ENCODE measurements around the gene MRPL55.
"Not testable (repeated sequence)": the region's sequence is repeated elsewhere in the genome, so short reads cannot be mapped to it uniquely, and the experiment has no call there.

MRPL55 gene

DNA sequence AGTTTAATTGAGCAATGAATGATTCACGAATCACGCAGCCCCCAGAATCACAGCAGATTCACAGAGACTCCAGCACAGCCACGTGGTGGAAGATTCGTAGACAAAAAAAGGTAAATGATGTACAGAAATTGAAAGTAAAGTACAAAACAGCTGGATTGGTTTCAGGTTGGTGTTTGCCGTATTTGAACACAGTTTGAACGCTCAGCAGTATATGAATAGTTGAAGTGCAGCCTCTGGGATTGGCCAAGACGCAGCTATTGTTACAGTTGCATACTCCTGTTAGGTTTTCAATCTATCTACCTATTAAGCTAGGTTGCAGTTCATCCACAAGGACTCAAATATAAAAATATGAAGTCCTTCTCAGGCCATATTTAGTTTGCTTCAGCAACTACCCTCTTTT is 3.1 kb upstream of the MRPL55 start:
- Histone ChIP-seq H3K9me3 (ENCODE audit: control insufficient read depth, low read depth, low read length) (no peaks in the 10 kb centered on the region), H3K9ac (ENCODE audit: low read length) (no peak overlapping the region), H3K4me3 (ENCODE audit: low read length) (no peak overlapping the region), H3K4me1 (ENCODE audit: control insufficient read depth, low read depth, low read length) (no peaks in the 10 kb centered on the region), H3K27ac (ENCODE audit: low read length) (no peak overlapping the region), H3K27me3 (ENCODE audit: control insufficient read depth, insufficient read depth, low read length) (peaks cover 8% of the 10 kb centered on the region), H3K36me3 (ENCODE audit: control insufficient read depth, low read depth, low read length) (peaks cover 3% of the 10 kb centered on the region)

DNA sequence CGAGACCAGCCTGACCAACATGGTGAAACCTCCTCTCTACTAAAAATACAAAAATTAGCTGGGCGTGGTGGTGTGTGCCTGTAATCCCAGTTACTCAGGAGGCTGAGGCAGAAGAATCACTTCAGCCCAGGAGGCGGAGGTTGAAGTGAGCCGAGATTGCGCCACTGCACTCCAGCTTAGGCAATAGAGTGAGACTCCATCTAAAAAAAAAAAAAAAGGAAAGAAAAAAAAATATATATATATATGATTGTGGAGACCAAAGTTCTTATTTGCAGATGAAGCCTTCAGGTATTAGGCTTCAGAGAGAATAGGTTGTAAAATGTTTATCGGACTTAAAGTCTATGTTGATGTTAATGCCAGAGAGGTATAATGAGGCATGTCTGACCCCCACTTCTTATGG is 2.2 kb upstream of the MRPL55 start:
- not testable (repeated sequence) for H3K27ac ChIP-seq (ENCODE audit: low read length); H3K9ac ChIP-seq (ENCODE audit: low read length); H3K9me3 ChIP-seq (ENCODE audit: control insufficient read depth, low read depth, low read length); H3K4me3 ChIP-seq (ENCODE audit: low read length); H3K27me3 ChIP-seq (ENCODE audit: control insufficient read depth, insufficient read depth, low read length); H3K4me1 ChIP-seq (ENCODE audit: control insufficient read depth, low read depth, low read length)
- peaks cover 12% of the 10 kb centered on the region for H3K36me3 ChIP-seq (ENCODE audit: control insufficient read depth, low read depth, low read length)

DNA sequence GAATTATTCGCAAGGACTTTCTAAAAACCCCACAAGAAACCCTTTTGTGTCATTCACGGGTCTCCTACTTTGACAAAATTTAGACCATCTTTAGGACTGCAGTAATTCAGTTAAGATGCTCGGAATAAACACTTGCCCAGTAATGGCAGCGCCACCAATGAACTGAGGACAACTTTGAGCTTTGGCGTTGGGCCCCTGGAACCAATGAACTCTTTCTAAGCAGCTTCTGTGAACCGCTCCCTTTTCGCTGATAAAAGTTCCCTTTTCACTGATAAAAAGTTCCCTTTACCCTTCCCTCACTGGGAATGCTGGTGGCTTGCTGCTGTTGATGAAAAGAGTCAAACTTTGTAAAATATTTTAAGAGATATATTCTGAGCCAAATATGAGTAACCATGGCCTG is 1.5 kb upstream of the MRPL55 start:
- peaks cover 8% of the 10 kb centered on the region for H3K27me3 ChIP-seq (ENCODE audit: control insufficient read depth, insufficient read depth, low read length)
- H3K9me3 ChIP-seq (ENCODE audit: control insufficient read depth, low read depth, low read length) = no peaks in the 10 kb centered on the region
- no peak overlapping the region for H3K9ac ChIP-seq (ENCODE audit: low read length)
- H3K4me3 ChIP-seq (ENCODE audit: low read length) = no peak overlapping the region
- H3K36me3 ChIP-seq (ENCODE audit: control insufficient read depth, low read depth, low read length) = peaks cover 19% of the 10 kb centered on the region
- H3K27ac ChIP-seq (ENCODE audit: low read length) = no peak overlapping the region
- H3K4me1 ChIP-seq (ENCODE audit: control insufficient read depth, low read depth, low read length) = no peaks in the 10 kb centered on the region

DNA sequence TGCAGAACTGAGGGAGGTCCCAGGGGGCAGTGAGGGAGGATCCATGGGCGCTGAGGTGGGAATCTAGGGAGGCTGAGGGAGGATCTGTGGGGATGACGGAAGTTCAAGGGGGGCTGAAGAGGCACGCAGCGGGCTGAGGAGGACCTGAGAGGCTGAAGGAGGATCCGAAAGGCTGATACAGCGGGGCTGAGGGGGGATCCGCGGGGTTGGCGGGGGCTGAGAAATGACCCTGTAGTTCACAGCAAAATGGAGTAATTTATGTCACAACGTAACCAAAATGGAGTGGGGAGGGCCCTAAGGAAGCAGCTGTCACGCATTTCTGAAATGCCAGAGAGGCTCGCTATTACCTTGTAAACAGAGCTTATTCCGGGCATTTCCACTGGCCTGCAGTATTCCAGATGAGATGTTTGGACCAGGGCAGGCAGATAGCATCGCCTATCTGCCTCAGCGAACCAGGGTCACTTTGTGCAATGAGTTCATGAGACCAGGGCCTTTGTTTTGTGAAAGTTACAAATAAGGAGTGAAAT is 926 bp upstream of the MRPL55 start:
- Histone ChIP-seq H3K4me1 (ENCODE audit: control insufficient read depth, low read depth, low read length) (no peaks in the 10 kb centered on the region), H3K4me3 (ENCODE audit: low read length) (peak overlapping the region; percentile 85), H3K9me3 (ENCODE audit: control insufficient read depth, low read depth, low read length) (no peaks in the 10 kb centered on the region), H3K27ac (ENCODE audit: low read length) (no peak overlapping the region), H3K9ac (ENCODE audit: low read length) (peak overlapping the region; percentile 56), H3K36me3 (ENCODE audit: control insufficient read depth, low read depth, low read length) (peaks cover 19% of the 10 kb centered on the region), H3K27me3 (ENCODE audit: control insufficient read depth, insufficient read depth, low read length) (peaks cover 8% of the 10 kb centered on the region)

DNA sequence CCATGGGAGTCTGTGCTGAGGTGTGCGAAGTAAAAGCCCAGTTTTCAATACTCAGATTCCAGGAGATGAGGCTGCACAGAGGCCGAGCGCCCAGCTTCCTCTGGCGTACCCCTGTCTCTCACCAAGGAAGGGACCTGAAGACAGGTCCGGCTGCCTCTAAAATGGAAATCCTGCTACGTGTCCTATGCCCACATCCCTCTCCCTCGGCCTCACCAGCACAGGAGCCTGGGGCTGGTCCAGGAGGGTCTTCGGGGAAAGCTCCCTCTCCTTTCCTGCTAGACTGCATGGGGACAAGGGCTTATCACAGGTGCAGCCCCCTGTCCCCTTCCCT is 392 bp downstream of the MRPL55 start:
- H3K9me3 ChIP-seq (ENCODE audit: control insufficient read depth, low read depth, low read length) = no peaks in the 10 kb centered on the region
- H3K36me3 ChIP-seq (ENCODE audit: control insufficient read depth, low read depth, low read length) = peaks cover 19% of the 10 kb centered on the region
- peaks cover 8% of the 10 kb centered on the region for H3K27me3 ChIP-seq (ENCODE audit: control insufficient read depth, insufficient read depth, low read length)
- peak overlapping the region; percentile 42 for H3K27ac ChIP-seq (ENCODE audit: low read length)
- peak overlapping the region; percentile 85 for H3K9ac ChIP-seq (ENCODE audit: low read length)
- peak overlapping the region; percentile 85 for H3K4me3 ChIP-seq (ENCODE audit: low read length)
- H3K4me1 ChIP-seq (ENCODE audit: control insufficient read depth, low read depth, low read length) = no peaks in the 10 kb centered on the region

DNA sequence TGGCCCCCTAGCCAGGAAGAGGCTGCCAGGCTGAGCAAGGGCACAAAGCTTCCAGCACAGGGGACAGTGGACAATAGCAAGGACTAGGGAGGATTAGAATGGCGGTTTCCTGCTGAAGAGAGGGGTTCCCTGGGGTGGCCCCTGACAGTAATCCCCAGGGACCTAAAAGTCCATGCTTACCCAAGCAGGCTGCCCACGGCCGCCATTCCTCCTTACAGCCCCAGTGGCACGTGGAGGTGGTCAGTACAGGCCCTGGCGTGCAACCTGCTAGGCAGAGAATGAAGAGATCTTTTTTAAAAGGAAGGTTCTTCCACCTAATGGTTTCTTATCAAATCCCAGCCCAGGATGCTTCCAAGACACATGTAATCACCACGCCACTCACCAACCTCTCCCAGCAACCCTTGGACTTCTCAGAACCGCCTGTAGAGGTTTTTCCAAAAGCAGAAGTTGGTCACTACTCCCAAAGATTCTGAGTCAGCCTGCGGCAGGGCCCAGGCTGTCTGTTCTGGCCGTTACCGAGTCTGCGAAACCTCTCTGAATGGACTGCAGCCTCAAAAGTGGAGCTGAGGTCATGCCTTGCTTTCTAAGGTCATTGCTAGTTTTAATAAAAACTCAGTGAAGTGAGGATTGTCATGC is 926 bp downstream of the MRPL55 start:
- no peaks in the 10 kb centered on the region for H3K4me1 ChIP-seq (ENCODE audit: control insufficient read depth, low read depth, low read length)
- H3K9me3 ChIP-seq (ENCODE audit: control insufficient read depth, low read depth, low read length) = no peaks in the 10 kb centered on the region
- H3K36me3 ChIP-seq (ENCODE audit: control insufficient read depth, low read depth, low read length) = peaks cover 19% of the 10 kb centered on the region
- no peak overlapping the region for H3K27ac ChIP-seq (ENCODE audit: low read length)
- H3K4me3 ChIP-seq (ENCODE audit: low read length) = peak overlapping the region; percentile 85
- peak overlapping the region; percentile 85 for H3K9ac ChIP-seq (ENCODE audit: low read length)
- peaks cover 8% of the 10 kb centered on the region for H3K27me3 ChIP-seq (ENCODE audit: control insufficient read depth, insufficient read depth, low read length)

DNA sequence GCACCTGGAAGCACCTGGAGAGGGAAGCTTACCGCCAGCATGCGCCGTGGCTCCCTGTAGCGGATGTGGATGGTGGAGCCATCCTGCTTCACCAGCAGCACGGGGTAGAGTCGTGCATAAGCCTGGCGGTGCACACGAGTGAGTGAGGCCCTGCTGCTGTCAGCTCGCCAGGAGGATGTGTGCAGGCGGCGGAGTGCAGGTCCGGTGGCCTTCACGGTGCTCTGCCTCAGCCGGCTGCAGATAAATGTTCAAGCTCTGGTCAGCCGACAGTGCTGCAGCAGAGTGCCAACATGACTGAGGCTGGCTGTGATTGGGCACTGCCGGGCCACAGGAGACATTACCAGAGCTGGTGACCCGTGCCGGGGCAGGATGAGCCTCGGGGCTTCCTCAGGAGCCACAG is 1.5 kb downstream of the MRPL55 start:
- H3K9ac ChIP-seq (ENCODE audit: low read length) = no peak overlapping the region
- no peak overlapping the region for H3K27ac ChIP-seq (ENCODE audit: low read length)
- H3K4me1 ChIP-seq (ENCODE audit: control insufficient read depth, low read depth, low read length) = no peaks in the 10 kb centered on the region
- H3K36me3 ChIP-seq (ENCODE audit: control insufficient read depth, low read depth, low read length) = peaks cover 19% of the 10 kb centered on the region
- no peak overlapping the region for H3K4me3 ChIP-seq (ENCODE audit: low read length)
- no peaks in the 10 kb centered on the region for H3K9me3 ChIP-seq (ENCODE audit: control insufficient read depth, low read depth, low read length)
- H3K27me3 ChIP-seq (ENCODE audit: control insufficient read depth, insufficient read depth, low read length) = peaks cover 8% of the 10 kb centered on the region

DNA sequence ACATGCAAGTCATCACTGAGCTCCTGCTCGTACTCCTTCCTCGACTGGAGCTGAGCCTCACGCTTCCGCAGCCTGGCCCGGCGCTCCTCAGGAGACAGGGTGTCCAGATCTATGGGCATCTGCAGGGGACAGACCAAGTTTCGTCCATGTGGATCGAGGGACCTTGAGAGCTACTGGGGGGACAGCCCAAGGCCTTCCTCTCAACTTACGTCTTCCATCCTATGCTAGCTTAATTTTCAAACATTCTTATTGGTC is 2.4 kb downstream of the MRPL55 start:
- H3K27ac ChIP-seq (ENCODE audit: low read length) = no peak overlapping the region
- peaks cover 19% of the 10 kb centered on the region for H3K36me3 ChIP-seq (ENCODE audit: control insufficient read depth, low read depth, low read length)
- H3K9me3 ChIP-seq (ENCODE audit: control insufficient read depth, low read depth, low read length) = no peaks in the 10 kb centered on the region
- H3K4me3 ChIP-seq (ENCODE audit: low read length) = no peak overlapping the region
- no peak overlapping the region for H3K9ac ChIP-seq (ENCODE audit: low read length)
- H3K4me1 ChIP-seq (ENCODE audit: control insufficient read depth, low read depth, low read length) = no peaks in the 10 kb centered on the region
- peaks cover 8% of the 10 kb centered on the region for H3K27me3 ChIP-seq (ENCODE audit: control insufficient read depth, insufficient read depth, low read length)

DNA sequence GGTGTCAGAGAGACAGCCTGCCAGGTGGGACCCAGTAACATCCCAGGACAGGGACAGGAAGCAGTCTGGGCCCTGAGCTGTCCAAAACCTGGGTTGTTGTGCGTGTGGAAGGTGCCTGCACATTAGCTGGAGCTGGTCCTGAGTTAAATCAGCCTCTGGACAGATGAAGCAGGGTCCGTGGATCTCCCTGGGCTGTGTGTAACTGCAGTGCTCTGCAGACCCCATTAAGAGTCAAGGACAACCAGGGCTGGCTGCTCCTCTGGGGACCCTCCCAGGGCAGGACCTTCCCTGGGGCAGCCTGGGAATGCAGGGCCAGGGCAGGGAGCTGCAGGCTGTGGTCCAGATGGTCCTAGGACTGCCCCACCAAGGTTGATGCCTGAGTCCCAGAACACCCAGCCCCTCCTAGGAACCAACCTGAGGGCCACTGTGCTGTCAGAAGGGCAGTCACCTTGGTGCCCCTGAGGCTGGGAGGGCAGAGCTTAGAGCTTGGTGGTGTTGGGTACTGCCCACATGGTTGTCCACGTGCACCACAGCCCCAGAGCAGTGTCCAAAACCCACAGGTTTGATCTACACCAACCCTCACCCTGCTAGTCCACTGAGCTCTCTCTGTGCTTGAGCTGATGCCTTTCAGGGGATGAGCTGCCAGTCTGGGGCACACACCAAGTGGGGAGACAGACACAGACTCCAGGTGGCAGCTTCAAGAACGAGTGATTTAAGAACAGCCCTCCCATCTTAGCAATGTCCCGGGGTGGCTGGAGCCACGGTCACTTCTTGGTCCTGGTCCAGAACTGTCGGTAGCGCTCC is 2.9 kb downstream of the MRPL55 start:
- Histone ChIP-seq H3K9ac (ENCODE audit: low read length) (no peak overlapping the region), H3K4me1 (ENCODE audit: control insufficient read depth, low read depth, low read length) (no peaks in the 10 kb centered on the region), H3K27ac (ENCODE audit: low read length) (no peak overlapping the region)

DNA sequence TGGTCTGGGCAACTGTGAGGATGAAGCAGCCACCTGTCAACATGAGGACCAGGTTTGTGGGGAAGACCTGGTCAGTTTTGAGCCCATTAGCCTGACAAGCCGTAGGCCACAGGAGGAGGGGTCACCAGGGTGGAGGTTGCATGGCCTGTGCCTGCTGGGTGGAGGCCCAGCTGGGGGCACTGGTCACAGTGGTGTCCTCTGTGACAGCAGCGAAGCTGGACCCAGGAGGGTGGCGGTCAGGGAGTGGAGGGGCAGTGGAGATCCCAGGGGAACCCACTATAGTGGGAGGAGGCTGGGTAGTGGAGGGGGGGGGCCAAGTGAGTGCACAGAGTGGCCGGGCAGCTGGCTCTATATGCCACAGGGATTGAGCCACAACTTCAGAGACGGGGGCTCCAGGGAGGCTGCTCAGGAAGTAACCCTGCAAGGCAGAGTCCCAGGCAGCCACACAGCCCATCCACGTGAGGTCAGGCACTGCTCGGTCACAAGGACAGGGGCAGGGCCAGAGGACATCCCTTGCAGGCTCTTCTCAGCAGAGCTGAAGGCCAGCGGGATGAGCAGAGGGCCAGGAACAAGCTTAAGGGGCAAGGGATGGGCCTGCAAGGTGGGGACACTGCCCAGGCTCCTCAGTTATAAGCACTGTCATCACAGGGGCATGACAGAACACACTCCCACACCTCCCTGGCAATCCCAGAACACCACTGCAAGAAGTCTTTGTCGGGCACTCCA is 3.7 kb downstream of the MRPL55 start:
- Histone ChIP-seq H3K9me3 (ENCODE audit: control insufficient read depth, low read depth, low read length) (no peaks in the 10 kb centered on the region), H3K4me1 (ENCODE audit: control insufficient read depth, low read depth, low read length) (no peaks in the 10 kb centered on the region), H3K27me3 (ENCODE audit: control insufficient read depth, insufficient read depth, low read length) (peaks cover 8% of the 10 kb centered on the region), H3K4me3 (ENCODE audit: low read length) (no peak overlapping the region), H3K9ac (ENCODE audit: low read length) (no peak overlapping the region), H3K27ac (ENCODE audit: low read length) (no peak overlapping the region), H3K36me3 (ENCODE audit: control insufficient read depth, low read depth, low read length) (peaks cover 27% of the 10 kb centered on the region)

More for the DNA sequence above, 2.9 kb downstream of the MRPL55 start:
- Histone ChIP-seq H3K9me3 (ENCODE audit: control insufficient read depth, low read depth, low read length) (no peaks in the 10 kb centered on the region), H3K36me3 (ENCODE audit: control insufficient read depth, low read depth, low read length) (peaks cover 19% of the 10 kb centered on the region), H3K4me3 (ENCODE audit: low read length) (no peak overlapping the region), H3K27me3 (ENCODE audit: control insufficient read depth, insufficient read depth, low read length) (peaks cover 8% of the 10 kb centered on the region)

DNA sequence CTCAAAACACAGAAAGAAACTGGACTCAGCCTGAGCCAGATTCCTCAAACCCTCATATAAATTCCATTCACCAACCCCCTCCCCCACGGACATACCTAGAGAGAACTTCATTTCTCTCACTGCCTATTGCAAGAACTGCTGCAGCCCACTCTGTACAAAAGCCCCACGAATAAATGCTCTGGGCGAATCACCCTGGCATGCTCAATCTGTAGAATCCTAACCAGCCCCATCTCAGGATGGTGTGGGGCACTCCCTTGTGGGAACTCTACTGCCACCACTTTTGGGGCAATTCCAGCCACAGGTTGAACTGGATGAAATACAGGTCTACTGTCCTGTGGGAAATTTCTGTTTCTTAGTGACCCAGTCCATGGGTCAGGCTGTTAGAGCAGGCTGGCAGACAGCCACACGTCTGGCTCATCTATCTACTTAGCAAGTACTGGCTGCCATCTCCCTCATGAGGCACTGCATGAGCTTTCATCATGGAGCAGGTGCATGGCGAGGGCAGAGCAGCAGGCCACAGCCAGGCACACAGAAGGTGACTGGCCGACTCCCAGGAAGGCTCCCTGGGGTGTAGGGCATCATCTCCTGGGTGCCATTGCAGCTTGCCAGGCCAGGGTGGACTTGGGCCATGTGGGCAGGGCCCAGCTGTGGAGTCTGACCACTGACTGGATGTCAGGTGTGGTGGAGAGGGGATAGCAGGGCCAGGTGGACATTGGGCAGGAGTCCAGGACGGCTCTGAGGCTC is 4.4 kb downstream of the MRPL55 start:
- no peak overlapping the region for H3K9ac ChIP-seq (ENCODE audit: low read length)
- peaks cover 2% of the 10 kb centered on the region for H3K27me3 ChIP-seq (ENCODE audit: control insufficient read depth, insufficient read depth, low read length)
- H3K4me3 ChIP-seq (ENCODE audit: low read length) = no peak overlapping the region
- H3K4me1 ChIP-seq (ENCODE audit: control insufficient read depth, low read depth, low read length) = no peaks in the 10 kb centered on the region
- H3K9me3 ChIP-seq (ENCODE audit: control insufficient read depth, low read depth, low read length) = no peaks in the 10 kb centered on the region
- H3K36me3 ChIP-seq (ENCODE audit: control insufficient read depth, low read depth, low read length) = peaks cover 33% of the 10 kb centered on the region
- no peak overlapping the region for H3K27ac ChIP-seq (ENCODE audit: low read length)
